GM23338 (cell line): ENCODE measurements around the gene CERS5. TPM values are rescaled to one million over a fixed set of nuclear protein-coding genes. Genes with fewer than 3 reads are reported as not detected.

Source experiments
- ATAC-seq: fragments of 200-7000 bp; cut with Tn5 transposase; 3 replicates; pipeline ENCODE4 v1.9.1; 2020
- DNase-seq: peaks from one replicate; pipeline ENCODE4 v3.0.0-alpha.2; 2015; ENCODE audit warnings: low spot score
- H2AFZ ChIP-seq: fragments of 200-600 bp; sonication (generic); 2 replicates; pipeline ENCODE4 v1.8.0; 2016; ENCODE audit warnings: antibody characterized with exemption, mild to moderate bottlenecking, moderate library complexity
- H3F3A ChIP-seq: fragments of 200-600 bp; sonication (generic); replicated peaks from 2 replicates; pipeline ENCODE4 v1.8.0; 2017; ENCODE audit warnings: antibody characterized with exemption, mixed run types, low read depth
- H3K27ac ChIP-seq: fragments of 200-600 bp; sonication (generic); 2 replicates; pipeline ENCODE4 v1.6.1; 2016; ENCODE audit warnings: low read depth
- H3K27me3 ChIP-seq: fragments of 200-600 bp; sonication (generic); 2 replicates; pipeline ENCODE4 v1.8.0; 2016; ENCODE audit warnings: mild to moderate bottlenecking, mixed run types, moderate library complexity; ENCODE audit not compliant: insufficient read depth
- H3K36me3 ChIP-seq: fragments of 200-600 bp; sonication (generic); 2 replicates; pipeline ENCODE4 v1.8.0; 2016; ENCODE audit warnings: mild to moderate bottlenecking; ENCODE audit not compliant: insufficient read depth
- H3K4me1 ChIP-seq: fragments of 200-600 bp; sonication (generic); 2 replicates; pipeline ENCODE4 v1.8.0; 2016; ENCODE audit warnings: mild to moderate bottlenecking, moderate library complexity; ENCODE audit not compliant: insufficient read depth
- H3K4me2 ChIP-seq: fragments of 200-600 bp; sonication (generic); 2 replicates; pipeline ENCODE4 v1.7.1; 2017; ENCODE audit warnings: mixed run types
- H3K4me3 ChIP-seq: fragments of 200-600 bp; sonication (generic); 2 replicates; pipeline ENCODE4 v1.6.1; 2016; ENCODE audit warnings: mixed run types
- H3K79me2 ChIP-seq: fragments of 200-600 bp; sonication (generic); replicated peaks from 2 replicates; pipeline ENCODE4 v1.8.0; 2017; ENCODE audit warnings: mild to moderate bottlenecking; ENCODE audit not compliant: insufficient read depth
- H3K9me2 ChIP-seq: fragments of 200-600 bp; sonication (generic); 2 replicates; pipeline ENCODE4 v1.8.0; 2017; ENCODE audit not compliant: insufficient read depth
- H4K20me1 ChIP-seq: fragments of 200-600 bp; sonication (generic); replicated peaks from 2 replicates; pipeline ENCODE4 v1.8.0; 2017; ENCODE audit warnings: mild to moderate bottlenecking; ENCODE audit not compliant: insufficient read depth
- H3K27ac Mint-ChIP-seq: 2 replicates; pipeline ENCODE4 v1.8.0; 2020; ENCODE audit warnings: inconsistent platforms, mild to moderate bottlenecking, moderate library complexity, mixed read lengths
- H3K27me3 Mint-ChIP-seq: 3 replicates; pipeline ENCODE4 v1.8.0; 2022; ENCODE audit warnings: low read depth, mild to moderate bottlenecking, moderate library complexity, mixed read lengths, inconsistent platforms; ENCODE audit not compliant: insufficient read depth, poor library complexity
- H3K36me3 Mint-ChIP-seq: 3 replicates; pipeline ENCODE4 v1.8.0; 2021; ENCODE audit warnings: low read depth, mild to moderate bottlenecking, inconsistent platforms, moderate library complexity, mixed read lengths
- H3K4me1 Mint-ChIP-seq: 3 replicates; pipeline ENCODE4 v1.8.0; 2020; ENCODE audit warnings: mild to moderate bottlenecking, inconsistent platforms, mixed read lengths
- H3K4me3 Mint-ChIP-seq: 3 replicates; pipeline ENCODE4 v1.8.0; 2021; ENCODE audit warnings: moderate library complexity, mild to moderate bottlenecking, inconsistent platforms, mixed read lengths
- H3K9me3 Mint-ChIP-seq: 3 replicates; pipeline ENCODE4 v1.8.0; 2020; ENCODE audit warnings: moderate library complexity, mild to moderate bottlenecking, inconsistent platforms, mixed read lengths
- ETS1 ChIP-seq: IDR thresholded peaks from 2 replicates; pipeline ENCODE4 v1.6.1; 2016; ENCODE audit warnings: antibody characterized with exemption
- EZH2 ChIP-seq: fragments of 200-600 bp; sonication (generic); IDR thresholded peaks from one replicate; pipeline ENCODE4 v1.8.0; 2017; ENCODE audit warnings: antibody characterized with exemption, mild to moderate bottlenecking, low read depth; ENCODE audit not compliant: unreplicated experiment
- EZH2phosphoT487 ChIP-seq: fragments of 200-600 bp; sonication (generic); IDR thresholded peaks from one replicate; pipeline ENCODE4 v1.8.1; 2018; ENCODE audit warnings: antibody characterized with exemption; ENCODE audit not compliant: unreplicated experiment
- JUNB ChIP-seq: IDR thresholded peaks from one replicate; pipeline ENCODE4 v1.6.1; 2016; ENCODE audit warnings: antibody characterized with exemption; ENCODE audit not compliant: unreplicated experiment
- NANOG ChIP-seq: IDR thresholded peaks from 2 replicates; pipeline ENCODE4 v1.6.1; 2016; ENCODE audit warnings: antibody characterized with exemption, borderline replicate concordance
- STAT1 ChIP-seq: IDR thresholded peaks from one replicate; pipeline ENCODE4 v1.6.1; 2016; ENCODE audit warnings: antibody characterized with exemption; ENCODE audit not compliant: unreplicated experiment
- ZNF462 ChIP-seq: fragments of 250-450 bp; sonication (Bioruptor Pico); IDR thresholded peaks from 2 replicates; pipeline ENCODE4 v1.5.0; 2020; ENCODE audit warnings: mild to moderate bottlenecking, moderate library complexity
- polyA plus RNA-seq: library from polyadenylated mRNA; unstranded; fragments of >200 nt; fragmentation: Nextera tagmentation; extraction: Ambion mirVana; gene quantifications from 2 replicates; pipeline ENCODE4 v1.2.1, GENCODE V29; 2016
- total RNA-seq: library from RNA; depleted of rRNA; stranded (reverse); fragments of >200 nt; shearing (Covaris generic); gene quantifications from 2 replicates; pipeline ENCODE4 v1.2.3, GENCODE V29; 2014
- TF ChIP-seq, protein P1 (sequence below): IDR thresholded peaks from one replicate; pipeline ENCODE4 v1.6.1; 2018; ENCODE audit warnings: antibody characterized with exemption; ENCODE audit not compliant: unreplicated experiment
- TF ChIP-seq, protein P2 (sequence below), 2 experiments: fragments of 200-600 bp in 1 of 2; sonication (generic) in 1 of 2; conservative IDR thresholded peaks; 2 replicates each; pipeline versions ENCODE4 v1.5.1 to v1.6.1; 2016 to 2017; ENCODE audit warnings: antibody characterized with exemption in 2 of 2, low read depth in 2 of 2, mild to moderate bottlenecking in 2 of 2, moderate library complexity in 1 of 2

The CERS5 gene
- total and polyA plus RNA-seq, 2 experiments from 2014 or later = 42.7 to 56.5 TPM

GRCh38 chr12:50186681-50187080 lies 19.5 kb upstream of the CERS5 start:
- no peak overlapping the region for H3K4me3 Mint-ChIP-seq
- ATAC-seq = no peak

More at GRCh38 chr12:50186681-50187080, 19.5 kb upstream of the CERS5 start:
- H3K9me3 Mint-ChIP-seq = no peaks in the 10 kb centered on the region
- Histone ChIP-seq H3K4me2 (no peak overlapping the region), H2AFZ (no peak overlapping the region), H3K4me3 (no peak overlapping the region), H3K27ac (no peak overlapping the region; the same call in 1 of the 2 replicates), H3K4me1 (no peaks in the 10 kb centered on the region), H3K36me3 (peaks cover 1% of the 10 kb centered on the region; the same call in 1 of the 2 replicates), H3F3A (no peaks in the 10 kb centered on the region), H3K9me2 (no peaks in the 10 kb centered on the region), H3K79me2 (no peaks in the 10 kb centered on the region), H3K27me3 (no peaks in the 10 kb centered on the region), H4K20me1 (no peaks in the 10 kb centered on the region)
- H3K36me3 Mint-ChIP-seq = peaks cover 8% of the 10 kb centered on the region; the same call in 2 of the 3 replicates
- H3K27me3 Mint-ChIP-seq = no peaks in the 10 kb centered on the region
- H3K4me1 Mint-ChIP-seq = peaks cover 5% of the 10 kb centered on the region
- TF ChIP-seq EZH2 (no peak), ZNF462 (CRISPR knock-in tag) (no peak), ETS1 (no peak), STAT1 (no peak), NANOG (no peak), JUNB (no peak), EZH2phosphoT487 (no peak)
- TF ChIP-seq, protein P1, sequence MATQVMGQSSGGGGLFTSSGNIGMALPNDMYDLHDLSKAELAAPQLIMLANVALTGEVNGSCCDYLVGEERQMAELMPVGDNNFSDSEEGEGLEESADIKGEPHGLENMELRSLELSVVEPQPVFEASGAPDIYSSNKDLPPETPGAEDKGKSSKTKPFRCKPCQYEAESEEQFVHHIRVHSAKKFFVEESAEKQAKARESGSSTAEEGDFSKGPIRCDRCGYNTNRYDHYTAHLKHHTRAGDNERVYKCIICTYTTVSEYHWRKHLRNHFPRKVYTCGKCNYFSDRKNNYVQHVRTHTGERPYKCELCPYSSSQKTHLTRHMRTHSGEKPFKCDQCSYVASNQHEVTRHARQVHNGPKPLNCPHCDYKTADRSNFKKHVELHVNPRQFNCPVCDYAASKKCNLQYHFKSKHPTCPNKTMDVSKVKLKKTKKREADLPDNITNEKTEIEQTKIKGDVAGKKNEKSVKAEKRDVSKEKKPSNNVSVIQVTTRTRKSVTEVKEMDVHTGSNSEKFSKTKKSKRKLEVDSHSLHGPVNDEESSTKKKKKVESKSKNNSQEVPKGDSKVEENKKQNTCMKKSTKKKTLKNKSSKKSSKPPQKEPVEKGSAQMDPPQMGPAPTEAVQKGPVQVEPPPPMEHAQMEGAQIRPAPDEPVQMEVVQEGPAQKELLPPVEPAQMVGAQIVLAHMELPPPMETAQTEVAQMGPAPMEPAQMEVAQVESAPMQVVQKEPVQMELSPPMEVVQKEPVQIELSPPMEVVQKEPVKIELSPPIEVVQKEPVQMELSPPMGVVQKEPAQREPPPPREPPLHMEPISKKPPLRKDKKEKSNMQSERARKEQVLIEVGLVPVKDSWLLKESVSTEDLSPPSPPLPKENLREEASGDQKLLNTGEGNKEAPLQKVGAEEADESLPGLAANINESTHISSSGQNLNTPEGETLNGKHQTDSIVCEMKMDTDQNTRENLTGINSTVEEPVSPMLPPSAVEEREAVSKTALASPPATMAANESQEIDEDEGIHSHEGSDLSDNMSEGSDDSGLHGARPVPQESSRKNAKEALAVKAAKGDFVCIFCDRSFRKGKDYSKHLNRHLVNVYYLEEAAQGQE = no peak
- TF ChIP-seq, protein P2, sequence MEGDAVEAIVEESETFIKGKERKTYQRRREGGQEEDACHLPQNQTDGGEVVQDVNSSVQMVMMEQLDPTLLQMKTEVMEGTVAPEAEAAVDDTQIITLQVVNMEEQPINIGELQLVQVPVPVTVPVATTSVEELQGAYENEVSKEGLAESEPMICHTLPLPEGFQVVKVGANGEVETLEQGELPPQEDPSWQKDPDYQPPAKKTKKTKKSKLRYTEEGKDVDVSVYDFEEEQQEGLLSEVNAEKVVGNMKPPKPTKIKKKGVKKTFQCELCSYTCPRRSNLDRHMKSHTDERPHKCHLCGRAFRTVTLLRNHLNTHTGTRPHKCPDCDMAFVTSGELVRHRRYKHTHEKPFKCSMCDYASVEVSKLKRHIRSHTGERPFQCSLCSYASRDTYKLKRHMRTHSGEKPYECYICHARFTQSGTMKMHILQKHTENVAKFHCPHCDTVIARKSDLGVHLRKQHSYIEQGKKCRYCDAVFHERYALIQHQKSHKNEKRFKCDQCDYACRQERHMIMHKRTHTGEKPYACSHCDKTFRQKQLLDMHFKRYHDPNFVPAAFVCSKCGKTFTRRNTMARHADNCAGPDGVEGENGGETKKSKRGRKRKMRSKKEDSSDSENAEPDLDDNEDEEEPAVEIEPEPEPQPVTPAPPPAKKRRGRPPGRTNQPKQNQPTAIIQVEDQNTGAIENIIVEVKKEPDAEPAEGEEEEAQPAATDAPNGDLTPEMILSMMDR (conservative IDR thresholded peaks at IDR 0.05; ENCODE audit: low read depth in 2 of 2) = no peak
- no peak overlapping the region for H3K27ac Mint-ChIP-seq
- no peak for DNase-seq
